Endothelial cell of umbilical vein (primary cell): ENCODE results near the gene ITIH3. TPM values are rescaled to one million over a fixed set of nuclear protein-coding genes. Genes with fewer than 3 reads are reported as not detected.

Experiments
- BruUV-seq: library from RNA; stranded (reverse); fragments of 400-500 nt; replicated peaks from 2 replicates; lab custom pipeline; 2021; lab: Mats Ljungman, UMichigan
- CTCF ChIA-PET: fragments of 300-600, 350-600 bp; sonication (Branson Sonifier 250); formaldehyde crosslinking; loops from one replicate; lab custom pipeline; 2021; ENCODE audit warnings: antibody characterized with exemption, inconsistent platforms; lab: Charles Lee
- POLR2A ChIA-PET: fragments of 300-600, 350-600 bp; sonication (Branson Sonifier 250); formaldehyde crosslinking; loops from one replicate; lab custom pipeline; 2021; ENCODE audit warnings: antibody characterized with exemption, inconsistent platforms; lab: Charles Lee
- DNase-seq: peaks from one replicate; pipeline ENCODE4 v3.0.0-alpha.2; 2011; ENCODE audit warnings: low read depth, low spot score
- FAIRE-seq: peaks from 2 replicates; lab custom pipeline; 2011; peaks lifted over from hg19 to GRCh38; lab: Jason Lieb, UNC
- H2AFZ ChIP-seq: 2 replicates; pipeline ENCODE4 v1.6.0; 2012; ENCODE audit warnings: low read depth, low read length, control low read depth, inconsistent platforms
- H3K27ac ChIP-seq: 2 replicates; pipeline ENCODE4 v1.5.1; 2011; ENCODE audit warnings: low read depth, mild to moderate bottlenecking, control low read depth, low read length, moderate library complexity; ENCODE audit not compliant: insufficient read depth
- H3K27me3 ChIP-seq, 2 experiments: 2 replicates each; pipeline versions ENCODE4 v1.6.0 to v1.6.1; 2011; ENCODE audit warnings: low read length in 2 of 2, mixed read lengths in 1 of 2; ENCODE audit not compliant: control insufficient read depth in 2 of 2, insufficient read depth in 2 of 2
- H3K36me3 ChIP-seq, 2 experiments: 2 replicates in 1 of 2; 3 replicates in 1 of 2; pipeline ENCODE4 v1.5.1; 2011; ENCODE audit warnings: low read length in 2 of 2, mild to moderate bottlenecking in 1 of 2, moderate library complexity in 1 of 2; ENCODE audit not compliant: control insufficient read depth in 2 of 2, insufficient read depth in 2 of 2; ENCODE audit errors: extremely low read depth in 1 of 2
- H3K4me1 ChIP-seq: 3 replicates; pipeline ENCODE4 v1.5.1; 2011; ENCODE audit warnings: mild to moderate bottlenecking, low read length; ENCODE audit not compliant: control insufficient read depth, insufficient read depth; ENCODE audit errors: extremely low read depth
- H3K4me2 ChIP-seq: 2 replicates; pipeline ENCODE4 v1.6.1; 2011; ENCODE audit warnings: low read length, control low read depth, mixed read lengths; ENCODE audit not compliant: insufficient read depth
- H3K4me3 ChIP-seq, 3 experiments: fragments of 200-600 bp in 1 of 3; sonication (generic), shearing (Covaris generic) in 1 of 3; replicated peaks in 1 of 3; 2 replicates each; pipeline ENCODE4 v1.5.1; 2011 to 2016; ENCODE audit warnings: control low read depth in 3 of 3, low read length in 3 of 3, mild to moderate bottlenecking in 2 of 3, inconsistent platforms in 1 of 3, low read depth in 1 of 3, moderate library complexity in 1 of 3; ENCODE audit not compliant: insufficient read depth in 1 of 3
- H3K79me2 ChIP-seq: 2 replicates; pipeline ENCODE4 v1.6.0; 2012; ENCODE audit warnings: low read length, inconsistent platforms; ENCODE audit not compliant: control insufficient read depth, insufficient read depth
- H3K9ac ChIP-seq: replicated peaks from 2 replicates; pipeline ENCODE3; 2011; ENCODE audit warnings: low read length, control low read depth; ENCODE audit not compliant: insufficient read depth; ENCODE audit errors: extremely low read depth
- H3K9me1 ChIP-seq: replicated peaks from 3 replicates; pipeline ENCODE4 v1.6.0; 2011; ENCODE audit warnings: mild to moderate bottlenecking, low read length; ENCODE audit not compliant: control insufficient read depth, insufficient read depth; ENCODE audit errors: extremely low read depth
- H3K9me3 ChIP-seq: replicated peaks from 2 replicates; pipeline ENCODE4 v1.5.1; 2012; ENCODE audit warnings: low read length, inconsistent platforms; ENCODE audit not compliant: control insufficient read depth, insufficient read depth
- H4K20me1 ChIP-seq: replicated peaks from 2 replicates; pipeline ENCODE3; 2011; ENCODE audit warnings: mild to moderate bottlenecking, low read length; ENCODE audit not compliant: control insufficient read depth, insufficient read depth; ENCODE audit errors: extremely low read depth
- CTCF ChIP-seq, 2 donors: IDR thresholded peaks; 1 replicate in 1 of 2; 2 replicates in 1 of 2; pipeline ENCODE4 v1.5.1; 2011; ENCODE audit warnings: low read length in 2 of 2, mild to moderate bottlenecking in 2 of 2, moderate library complexity in 2 of 2, control low read depth in 1 of 2, inconsistent platforms in 1 of 2, low read depth in 1 of 2; ENCODE audit not compliant: insufficient read depth in 1 of 2; ENCODE audit errors: extremely low read depth in 1 of 2
- EZH2 ChIP-seq: IDR thresholded peaks from 2 replicates; pipeline ENCODE4 v1.6.1; 2012; ENCODE audit warnings: borderline replicate concordance, low read depth, mild to moderate bottlenecking, moderate library complexity, low read length, inconsistent platforms; ENCODE audit not compliant: severe bottlenecking
- FOS ChIP-seq: IDR thresholded peaks from 2 replicates; pipeline ENCODE4 v1.6.1; 2011; ENCODE audit warnings: mild to moderate bottlenecking, low read length, moderate library complexity, borderline replicate concordance; ENCODE audit not compliant: insufficient read depth
- GATA2 ChIP-seq: IDR thresholded peaks from 2 replicates; pipeline ENCODE4 v1.7.0; 2011; ENCODE audit warnings: low read depth, mild to moderate bottlenecking, moderate library complexity, mixed read lengths, low read length; ENCODE audit not compliant: insufficient read length, insufficient read depth
- JUN ChIP-seq: IDR thresholded peaks from 2 replicates; pipeline ENCODE4 v1.6.1; 2011; ENCODE audit warnings: borderline replicate concordance, low read depth; ENCODE audit not compliant: insufficient read length, insufficient read depth
- MAX ChIP-seq: IDR thresholded peaks from 2 replicates; pipeline ENCODE4 v1.6.1; 2011; ENCODE audit not compliant: insufficient read depth, insufficient read length
- MYC ChIP-seq: IDR thresholded peaks from one replicate; pipeline ENCODE4 v1.6.1; 2011; ENCODE audit warnings: mild to moderate bottlenecking, low read depth, low read length
- POLR2A ChIP-seq: IDR thresholded peaks from 2 replicates; pipeline ENCODE4 v1.6.1; 2012; ENCODE audit warnings: low read depth, mild to moderate bottlenecking, control low read depth, low read length
- POLR2AphosphoS5 ChIP-seq: IDR thresholded peaks from 2 replicates; pipeline ENCODE4 v1.6.1; 2012; ENCODE audit warnings: low read depth, mild to moderate bottlenecking, control low read depth, low read length, moderate library complexity; ENCODE audit not compliant: insufficient read depth
- dilution Hi-C: fragments of 300-500 bp; cut with MboI; formaldehyde crosslinking; loops from one replicate; pipeline ENCODE4 v1.15.0; 2019; ENCODE audit warnings: low sequenced_read_pairs; ENCODE audit not compliant: extremely low pct_ligation_motif_present
- intact Hi-C: fragments of 100-400 bp; cut with micrococcal nuclease; formaldehyde crosslinking; loops from one replicate; pipeline ENCODE4 v1.10.0; 2022
- polyA plus RNA-seq, 4 experiments: library from polyadenylated mRNA; depleted of rRNA in 3 of 4; stranded (reverse) in 3 of 4; unstranded in 1 of 4; fragments of >200 nt; gene quantifications; 2 replicates each; pipeline versions ENCODE4 v1.2.1 to v1.2.3, GENCODE V29; 2011 to 2012; ENCODE audit warnings: missing spikeins in 1 of 4
- total RNA-seq: library from RNA; stranded (reverse); gene quantifications from 2 replicates; pipeline ENCODE4 v1.2.3, GENCODE V29; 2021

ITIH3 gene
- total and polyA plus RNA-seq, 2 donors (not counting 3 experiments of a cell fraction or from before 2014, with no cell fraction given) = not detected

- Histone ChIP-seq H3K9ac (no peak overlapping the region), H3K9me3 (no peaks in the 10 kb centered on the region), H3K4me3 (no peak overlapping the region), H3K27ac (no peak overlapping the region), H3K4me2 (no peak overlapping the region), H4K20me1 (no peaks in the 10 kb centered on the region), H2AFZ (no peak overlapping the region), H3K79me2 (no peaks in the 10 kb centered on the region), H3K4me1 (no peaks in the 10 kb centered on the region), H3K9me1 (no peaks in the 10 kb centered on the region), H3K27me3 (no peaks in the 10 kb centered on the region), H3K36me3 (no peaks in the 10 kb centered on the region)
- dilution Hi-C loops = no loop called here
- ChIA-PET POLR2A (no interaction called here), CTCF (interaction anchor here (1.3 to 1.8 kb wide), 3 partner anchors 10 to 29 kb away, joined by 3 to 11 read pairs (median 4); no protein-coding TSS in a partner anchor)
- FAIRE-seq = no peak
- no peak for TF ChIP-seq CTCF (IDR thresholded peaks at IDR 0.05; ENCODE audit: extremely low read depth in 1 of 2, insufficient read depth in 1 of 2, low read depth in 1 of 2, low read length in 2 of 2)
- TF ChIP-seq JUN = no peak
- no peak for TF ChIP-seq POLR2A
- no peak for TF ChIP-seq MYC
- no peak for TF ChIP-seq EZH2
- no peak for TF ChIP-seq POLR2AphosphoS5
- no peak for TF ChIP-seq MAX
- TF ChIP-seq GATA2 = no peak
- TF ChIP-seq FOS = no peak
- BruUV-seq = no TSS peak
- no peak for DNase-seq
- intact Hi-C loops = no loop called here
These were observed 21.6 kb downstream of the ITIH3 start for GRCh38 chr3:52816199-52816598.
